GM18861 (cell line): ENCODE results near the gene FXYD3.
A peak's percentile ranks its signal among the peaks of the same experiment; 100 is the strongest.
"Not testable (repeated sequence)": the region's sequence is repeated elsewhere in the genome, so short reads cannot be mapped to it uniquely, and the experiment has no call there.

ENCODE experiments used
- ATAC-seq: cut with Tn5 transposase; IDR thresholded peaks from one replicate; pipeline ENCODE4 v1.9.1; 2021; ENCODE audit not compliant: unreplicated experiment

FXYD3 gene

DNA sequence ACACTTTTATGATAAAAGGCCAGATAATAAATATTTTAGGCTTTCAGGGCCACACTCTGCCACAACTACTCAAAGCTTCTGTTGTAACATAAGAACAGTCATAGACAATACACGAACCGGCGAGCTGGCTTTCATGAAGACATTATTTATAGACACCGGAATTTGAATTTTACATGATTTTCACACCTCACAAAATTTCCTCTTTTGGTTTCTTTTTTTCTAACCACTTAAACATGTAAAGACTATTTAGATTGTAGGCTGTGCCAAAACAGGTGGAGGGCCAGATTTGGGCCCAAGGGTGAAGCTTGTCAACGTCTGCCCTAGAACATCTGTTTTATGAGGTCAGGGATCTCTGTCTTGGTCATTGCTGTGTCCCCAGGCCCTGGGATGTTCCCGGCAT lies 29.7 kb upstream of the FXYD3 start:
- peak; percentile 56 for ATAC-seq

DNA sequence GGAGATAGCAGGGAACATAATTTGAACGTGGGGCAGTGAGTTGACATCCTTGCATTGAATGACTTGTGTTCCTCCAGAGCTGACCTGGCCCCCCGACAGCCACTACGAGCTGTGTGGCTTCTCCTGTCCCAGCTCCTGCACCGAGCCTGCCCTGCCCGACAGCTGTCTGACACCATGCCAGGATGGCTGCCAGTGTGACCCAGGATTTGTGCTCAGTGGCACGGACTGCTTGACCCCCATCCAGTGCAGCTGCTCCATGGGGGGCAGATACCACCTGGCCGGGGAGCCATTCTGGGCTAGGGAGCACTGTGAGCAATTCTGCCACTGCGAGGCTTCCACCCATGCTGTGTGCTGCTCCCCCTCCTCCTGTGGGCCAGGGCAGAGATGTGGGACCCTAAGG lies 29.2 kb upstream of the FXYD3 start:
- ATAC-seq = no peak

DNA sequence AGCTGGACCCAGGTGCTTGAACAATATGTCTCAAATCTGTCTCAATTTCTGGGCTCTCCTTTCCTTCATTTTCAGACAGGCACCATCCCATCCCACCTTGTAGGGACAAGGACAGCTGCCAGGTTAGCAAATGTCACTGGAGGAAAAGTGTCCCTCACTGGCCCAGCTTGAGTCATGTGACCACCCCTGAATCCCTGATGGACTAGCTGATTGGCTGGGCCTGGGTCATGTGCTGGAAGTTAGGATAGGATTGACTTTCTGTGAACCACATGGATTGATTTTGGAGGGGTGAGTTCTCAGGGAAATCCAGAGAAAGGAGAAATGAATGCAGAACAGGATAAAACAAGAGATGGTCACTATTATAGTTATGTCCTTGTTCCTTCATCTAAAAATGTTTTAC lies 28.2 kb upstream of the FXYD3 start:
- ATAC-seq = no peak

DNA sequence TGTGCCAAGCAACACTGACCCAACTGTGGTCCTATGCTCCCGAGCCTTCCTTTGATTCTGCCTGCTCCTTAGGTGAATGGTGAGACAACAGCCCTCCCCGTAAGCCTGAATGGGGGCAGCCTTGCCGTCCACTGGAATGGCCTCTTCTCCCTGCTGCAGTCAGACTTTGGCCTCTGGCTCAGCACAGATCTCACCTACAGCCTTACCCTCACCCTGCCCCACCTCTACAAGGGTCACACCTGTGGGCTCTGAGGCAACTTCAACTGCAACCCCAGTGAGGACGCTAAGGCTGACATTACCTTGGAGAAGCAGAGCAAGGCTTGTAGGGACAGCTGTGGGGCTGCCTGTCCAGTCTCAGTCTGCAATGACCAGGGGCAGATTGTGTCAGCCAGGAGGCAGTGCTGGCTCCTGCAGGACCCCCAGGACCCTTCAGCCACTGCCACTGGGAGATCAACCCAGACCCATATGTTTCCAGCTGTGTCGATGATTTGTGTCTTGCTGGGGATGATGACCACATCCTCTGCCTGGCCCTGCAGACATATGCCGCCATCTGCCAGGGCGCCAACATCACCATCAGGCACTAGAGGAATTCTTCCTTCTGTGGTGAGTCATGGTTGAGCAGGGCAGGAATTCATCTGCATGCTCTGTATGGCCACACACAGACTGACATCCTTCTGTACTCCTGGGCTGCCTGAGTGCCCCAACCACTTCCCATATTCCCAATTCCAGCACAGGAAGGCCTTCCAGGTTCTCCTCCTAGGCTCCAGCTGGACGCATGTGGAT lies 27.3 kb upstream of the FXYD3 start:
- no peak for ATAC-seq

DNA sequence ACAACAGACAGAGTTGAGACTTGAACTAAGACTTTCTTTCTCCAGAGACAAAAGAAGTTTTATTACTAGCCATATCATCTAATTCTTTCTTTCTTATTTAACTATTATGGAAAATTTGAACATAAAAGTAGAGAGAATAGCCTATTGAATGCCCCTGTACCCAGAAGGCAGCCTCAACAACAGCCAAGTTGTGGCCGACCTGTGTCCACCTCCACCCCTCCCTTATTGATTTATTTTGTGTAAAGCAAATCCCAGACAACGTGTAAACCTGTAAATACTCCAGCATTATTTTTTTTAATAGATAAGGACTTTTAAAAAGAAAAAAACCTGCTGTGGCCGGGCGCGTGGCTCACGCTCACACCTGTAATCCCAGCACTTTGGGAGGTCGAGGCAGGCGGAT lies 26.1 kb upstream of the FXYD3 start:
- no peak for ATAC-seq

DNA sequence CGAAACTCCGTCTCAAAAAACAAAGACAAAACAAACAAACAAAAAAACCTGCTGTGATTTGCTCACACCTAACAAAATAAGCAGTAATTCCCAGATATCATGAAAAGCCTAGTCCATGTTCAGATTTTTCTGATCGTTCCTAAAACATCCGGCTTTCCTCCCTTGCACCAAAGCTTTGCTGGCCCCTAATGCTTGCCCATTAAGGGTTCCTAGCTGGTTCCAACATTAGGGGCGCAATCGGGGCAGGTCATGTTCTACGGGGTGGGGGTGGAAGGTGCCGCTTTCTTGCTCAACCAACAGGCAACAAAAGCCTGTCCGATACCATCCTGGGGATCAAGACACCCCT lies 25.5 kb upstream of the FXYD3 start:
- ATAC-seq = no peak

DNA sequence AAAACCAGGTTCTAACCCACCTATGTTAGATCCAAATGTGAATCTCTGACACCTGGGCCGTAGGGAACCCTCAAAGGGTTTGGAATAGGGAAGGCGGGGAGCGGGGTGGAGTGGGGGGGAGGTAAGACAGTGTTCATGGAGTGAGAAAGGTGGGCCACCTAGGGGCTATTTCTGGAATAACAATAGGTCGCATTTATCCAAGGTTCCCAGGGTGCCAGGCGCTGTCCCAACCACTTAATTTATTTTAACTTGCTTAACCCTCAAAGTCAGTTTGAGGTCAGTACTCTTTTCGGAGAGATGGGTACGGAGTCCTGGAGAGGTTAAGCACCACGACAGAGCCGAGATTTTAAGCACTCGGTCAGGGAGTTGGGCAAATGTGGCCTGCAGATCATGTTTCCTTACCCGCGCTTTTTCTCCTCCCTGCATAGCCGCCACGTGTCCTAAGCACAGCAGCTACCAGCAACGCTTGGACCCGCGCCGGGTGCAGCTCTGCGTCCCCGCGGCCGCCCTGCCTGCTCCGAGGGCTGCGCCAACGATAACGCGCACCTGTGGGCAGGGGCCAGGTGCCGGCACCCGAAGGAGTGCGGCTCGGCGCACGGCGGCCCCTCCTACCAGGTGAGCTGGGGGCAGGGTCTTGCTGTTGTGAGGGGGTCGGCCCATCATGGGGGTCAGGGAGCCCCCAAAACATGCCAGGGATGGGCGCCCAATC lies 25.0 kb upstream of the FXYD3 start:
- ATAC-seq = no peak

DNA sequence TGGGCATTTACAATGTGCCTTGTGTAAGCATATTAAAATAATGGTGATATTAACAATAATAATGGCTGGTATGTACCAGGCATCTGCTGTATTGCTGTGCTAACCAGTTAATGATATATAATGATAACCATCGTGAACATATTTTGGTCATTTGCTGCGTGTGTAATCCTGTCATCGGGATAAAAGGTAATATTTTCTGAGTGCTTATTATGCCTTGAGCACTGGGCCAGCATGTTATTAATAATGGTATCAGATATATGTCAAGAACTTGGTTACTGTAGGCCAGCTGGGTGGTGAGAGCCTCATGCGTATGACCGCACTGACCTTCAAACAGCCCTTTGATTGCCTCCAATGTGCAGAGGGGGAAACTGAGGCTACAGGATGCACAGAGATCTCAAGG lies 22.2 kb upstream of the FXYD3 start:
- no peak for ATAC-seq

DNA sequence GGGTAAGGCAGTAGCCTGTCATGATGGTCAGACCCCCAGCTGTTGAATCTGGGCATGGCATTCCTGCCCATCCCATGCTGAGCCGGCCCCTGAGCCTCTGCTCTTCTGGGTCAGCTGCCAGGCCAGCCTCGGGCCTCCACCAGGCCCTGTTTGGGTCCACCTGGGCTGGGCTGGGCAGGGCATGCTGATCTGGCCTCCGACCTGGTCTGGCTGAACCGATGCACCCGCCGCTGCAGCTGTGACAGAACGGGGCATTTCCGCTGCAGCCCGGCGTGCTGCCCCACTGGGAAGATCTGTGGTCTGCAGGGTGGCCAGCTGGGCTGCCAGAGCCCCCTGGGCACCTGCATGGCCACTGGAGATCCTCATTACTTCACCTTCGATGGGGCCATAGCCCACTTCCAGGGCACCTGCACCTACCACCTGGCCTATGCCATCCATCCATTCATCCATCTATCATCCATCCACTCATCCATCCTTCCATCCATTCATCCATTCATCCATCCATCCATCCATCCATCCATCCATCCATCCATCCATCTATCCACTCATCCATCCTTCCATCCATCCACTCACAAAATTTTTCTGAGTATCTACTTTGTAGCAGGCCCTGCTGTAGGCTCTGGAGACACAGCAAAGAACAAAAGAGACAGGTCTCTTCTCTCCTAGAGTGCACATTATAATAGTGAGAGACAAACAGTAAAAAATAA lies 21.5 kb upstream of the FXYD3 start:
- ATAC-seq = no peak

DNA sequence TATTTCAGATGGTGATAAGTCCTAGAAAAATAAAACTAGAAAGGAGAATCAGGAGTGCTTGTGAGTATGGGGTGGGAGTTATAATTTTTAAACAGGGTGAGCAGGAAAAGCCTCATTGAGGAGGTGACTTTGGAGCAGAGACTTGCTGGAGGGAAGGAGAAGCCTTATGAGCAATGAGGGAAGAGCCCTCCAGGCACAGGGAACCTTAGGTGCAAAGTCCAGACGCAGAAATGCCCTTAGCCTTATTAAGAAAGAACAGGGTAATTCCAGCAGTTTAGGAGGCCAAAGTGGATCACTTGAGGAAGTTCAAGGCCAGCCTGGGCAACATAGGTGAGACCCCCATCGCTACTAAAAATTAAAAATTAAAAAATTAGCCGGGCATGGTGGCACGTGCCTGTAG lies 21.0 kb upstream of the FXYD3 start:
- no peak for ATAC-seq

DNA sequence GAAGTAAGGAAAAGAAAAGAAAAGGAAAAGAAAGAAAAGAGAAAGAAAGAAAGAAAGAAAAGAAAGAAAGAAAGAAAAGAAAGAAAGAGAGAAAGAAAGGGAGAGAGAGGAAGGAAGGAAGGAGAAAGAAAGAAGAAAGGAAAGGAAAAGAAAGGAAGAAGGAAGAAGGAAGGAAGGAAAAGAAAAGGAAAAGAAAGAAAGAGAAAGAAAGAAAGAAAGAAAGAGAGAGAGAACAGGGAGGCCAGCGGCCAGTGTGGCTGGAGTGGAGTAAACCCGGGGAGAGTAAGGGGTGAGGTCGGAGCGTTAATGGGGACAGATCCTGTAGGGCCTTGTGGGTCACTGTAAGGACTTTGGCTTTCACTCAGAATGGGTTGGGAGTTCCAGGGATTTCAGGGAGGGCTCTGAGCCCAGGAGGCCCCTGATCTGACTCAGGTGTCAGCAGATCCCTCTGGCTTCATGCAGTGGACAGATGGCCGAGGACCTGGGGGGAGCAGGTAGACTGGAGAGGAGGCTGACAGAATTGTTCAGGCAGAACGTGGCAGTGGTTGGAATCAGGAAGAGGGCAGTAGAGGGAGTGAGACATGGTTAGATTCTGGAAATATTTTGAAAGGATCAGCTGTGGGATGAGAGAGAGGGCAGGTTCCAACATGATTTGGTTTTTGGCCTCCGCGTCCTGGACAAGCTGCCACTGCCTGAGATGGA lies 19.8 kb upstream of the FXYD3 start:
- ATAC-seq = no peak

DNA sequence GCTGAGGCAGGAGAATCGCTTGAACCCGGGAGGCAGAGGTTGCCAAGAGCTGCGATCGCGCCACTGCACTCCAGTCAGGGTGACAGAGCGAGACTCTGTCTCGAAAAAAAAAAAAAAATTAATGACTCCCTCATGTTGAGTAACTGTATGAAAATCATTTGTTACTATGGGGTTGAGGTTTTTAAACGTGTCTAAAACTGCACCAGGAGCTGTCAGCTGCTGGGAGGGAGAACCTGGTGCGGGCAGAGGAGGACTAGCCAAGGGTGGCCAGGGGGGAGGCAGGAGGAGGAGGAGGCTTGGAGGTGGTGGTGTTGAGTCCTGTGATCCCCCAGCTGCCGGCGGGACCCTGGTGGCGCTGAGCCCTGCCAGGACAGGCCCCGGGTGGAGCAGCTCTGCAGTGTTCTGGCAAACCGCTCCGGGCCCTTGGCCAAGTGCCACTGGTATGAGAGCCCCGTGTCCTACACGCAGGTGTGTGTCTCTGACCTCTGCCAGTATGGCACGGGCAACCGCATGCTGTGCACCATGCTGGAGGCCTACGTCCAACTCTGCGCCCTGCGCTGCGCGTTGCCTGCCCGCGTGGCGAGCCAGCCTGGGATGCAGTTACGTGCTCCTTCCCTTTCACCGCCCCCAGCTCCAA lies 17.1 kb upstream of the FXYD3 start:
- ATAC-seq = no peak

DNA sequence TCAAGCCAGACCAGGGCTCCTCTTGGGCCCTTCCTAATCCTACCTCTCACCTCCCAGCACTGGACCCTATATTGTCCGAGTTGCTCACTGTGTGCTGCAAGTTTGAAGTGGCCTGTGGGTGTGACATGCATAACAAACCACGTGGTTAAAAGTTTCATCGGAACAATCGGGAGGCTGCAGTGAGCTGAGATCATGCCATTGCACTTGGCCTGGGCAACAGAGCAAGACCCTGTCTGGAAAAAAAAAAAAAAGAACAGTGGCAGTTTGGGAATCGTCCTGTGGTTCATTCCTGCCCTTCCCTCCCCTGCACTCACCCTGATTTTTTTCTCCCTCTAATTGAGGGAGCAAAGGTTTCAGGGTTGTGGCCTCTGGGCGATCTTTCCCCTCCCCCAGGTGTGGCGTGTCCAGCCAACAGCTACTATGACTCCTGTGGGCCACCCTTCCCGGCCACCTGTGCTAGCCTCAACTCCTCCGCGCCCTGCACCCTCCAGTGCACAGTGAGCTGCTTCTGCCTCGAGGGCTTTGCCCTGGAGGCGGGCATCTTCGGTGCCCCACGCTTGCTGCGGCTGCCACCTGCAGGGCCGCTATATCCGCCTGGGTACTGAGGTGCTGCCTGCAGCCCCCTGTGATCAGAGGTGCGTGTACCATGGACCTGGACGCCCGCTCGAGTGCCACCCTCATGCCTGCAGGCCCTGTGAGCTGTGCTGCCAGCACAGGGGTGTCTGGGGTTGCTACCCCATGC lies 16.3 kb upstream of the FXYD3 start:
- ATAC-seq = no peak

DNA sequence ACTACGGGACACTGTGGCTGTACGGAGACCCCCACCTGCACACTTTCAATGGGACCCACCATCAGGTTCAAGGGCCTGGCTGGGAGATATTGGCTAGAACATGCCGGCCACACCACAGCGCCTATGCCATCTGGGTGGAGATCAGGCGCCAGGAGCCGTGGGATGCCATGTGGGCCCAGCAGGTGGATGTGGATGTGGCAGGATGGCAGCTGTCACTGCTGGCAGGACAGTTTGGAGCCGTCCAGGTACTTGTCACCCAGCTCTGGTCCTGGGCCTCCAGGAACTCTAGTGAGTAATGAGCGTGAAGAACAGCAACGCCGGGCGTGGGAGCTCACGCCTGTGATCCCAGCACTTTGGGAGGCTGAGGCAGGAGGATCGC lies 15.7 kb upstream of the FXYD3 start:
- no peak for ATAC-seq

DNA sequence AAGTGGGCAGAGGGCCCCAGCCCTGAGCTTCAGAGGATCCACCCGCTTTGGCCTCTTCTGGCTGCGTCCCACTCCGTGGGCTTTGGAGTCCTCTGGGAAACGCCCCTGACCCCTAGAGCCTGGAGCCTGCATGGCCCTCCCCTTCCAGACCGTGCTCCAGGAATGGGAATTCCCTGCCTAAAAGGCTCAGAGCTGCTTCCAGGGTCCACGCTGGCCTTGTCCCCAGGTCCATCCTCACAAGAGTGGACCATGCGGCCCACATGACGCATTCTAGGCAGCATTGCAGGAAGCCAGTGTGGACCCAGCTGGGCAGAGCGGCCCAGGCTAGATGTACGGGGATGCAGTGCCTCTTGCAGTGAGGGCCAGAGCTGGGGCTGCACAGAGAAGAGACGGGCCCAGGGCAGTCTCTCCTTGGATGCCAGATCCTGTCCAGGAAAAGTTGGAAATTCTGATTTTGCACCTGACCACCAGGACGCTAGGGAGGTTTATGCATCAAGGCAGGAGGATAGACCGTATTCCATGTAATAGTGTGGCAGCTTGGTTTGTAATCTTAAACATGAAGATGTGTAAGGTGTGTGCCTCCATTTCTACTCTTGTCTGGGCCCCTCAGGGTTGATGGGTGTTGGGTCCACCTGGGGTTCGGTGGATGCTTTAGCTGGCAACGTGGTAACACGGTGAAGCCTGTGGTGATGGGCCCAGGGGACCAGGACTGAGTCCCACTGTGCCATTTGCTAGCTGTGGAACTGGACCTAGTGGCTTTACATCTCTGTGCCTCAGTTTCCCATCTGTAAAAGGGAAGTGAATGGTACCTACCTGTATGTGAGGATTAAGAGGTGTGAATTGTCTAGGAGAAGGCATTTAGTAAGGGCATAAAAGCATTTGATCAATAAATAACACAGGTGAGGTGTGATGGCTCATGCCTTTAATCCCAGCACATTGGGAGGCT lies 14.8 kb upstream of the FXYD3 start:
- no peak for ATAC-seq

DNA sequence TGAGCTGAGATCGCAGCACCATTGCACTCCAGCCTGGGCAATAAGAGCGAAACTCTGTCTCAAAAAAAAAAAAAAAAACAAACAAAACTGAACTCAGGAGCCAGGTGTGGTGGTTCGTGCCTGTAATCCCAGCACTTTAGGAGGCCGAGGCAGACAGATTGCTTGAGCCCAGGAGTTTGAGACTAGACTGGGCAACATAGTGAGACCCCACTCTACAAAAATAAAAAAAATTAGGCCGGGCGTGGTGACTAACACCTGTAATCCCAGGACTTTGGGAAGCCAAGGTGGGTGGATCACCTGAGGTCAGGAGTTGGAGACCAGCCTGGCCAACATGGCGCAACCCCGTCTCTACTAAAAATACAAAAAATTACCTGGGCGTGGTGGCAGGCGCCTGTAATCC lies 13.7 kb upstream of the FXYD3 start:
- not testable (repeated sequence) for ATAC-seq

DNA sequence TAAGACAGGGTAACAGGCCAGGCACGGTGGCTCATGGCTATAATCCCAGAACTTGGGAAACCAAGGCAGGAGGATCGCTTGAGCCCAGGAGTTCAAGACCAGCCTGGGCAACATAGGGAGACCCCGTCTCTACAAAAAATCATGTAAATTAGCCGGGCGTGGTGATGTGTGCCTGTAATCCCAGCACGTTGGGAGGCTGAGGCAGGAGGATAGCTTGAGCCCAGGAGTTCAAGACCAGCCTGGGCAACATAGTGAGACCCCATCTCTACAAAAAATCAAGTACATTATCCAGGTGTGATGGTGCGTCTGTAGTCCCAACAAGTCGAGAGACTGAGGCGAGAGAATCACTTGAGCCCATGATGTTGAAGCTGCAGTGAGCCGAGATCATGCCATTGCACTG lies 12.0 kb upstream of the FXYD3 start:
- ATAC-seq = not testable (repeated sequence)

DNA sequence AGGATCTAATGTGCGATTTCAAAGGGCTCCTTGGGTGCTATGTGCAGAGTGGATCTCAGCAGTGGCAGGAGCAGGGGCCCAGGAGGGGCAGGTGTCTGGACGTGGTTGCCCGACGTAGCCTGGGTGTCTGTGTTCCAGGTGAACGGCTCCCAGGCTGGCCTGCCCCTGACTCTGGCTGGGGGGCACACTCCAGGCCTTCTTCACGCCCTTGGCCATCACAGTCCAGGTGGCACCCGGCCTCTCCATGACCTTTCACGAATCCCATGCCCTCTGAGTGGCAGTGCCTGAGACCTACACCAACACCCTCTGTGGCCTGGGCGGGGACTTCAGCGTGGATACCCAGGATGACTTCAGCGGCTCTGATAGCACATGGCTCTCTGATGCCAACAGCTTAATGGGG lies 11.3 kb upstream of the FXYD3 start:
- ATAC-seq = no peak

DNA sequence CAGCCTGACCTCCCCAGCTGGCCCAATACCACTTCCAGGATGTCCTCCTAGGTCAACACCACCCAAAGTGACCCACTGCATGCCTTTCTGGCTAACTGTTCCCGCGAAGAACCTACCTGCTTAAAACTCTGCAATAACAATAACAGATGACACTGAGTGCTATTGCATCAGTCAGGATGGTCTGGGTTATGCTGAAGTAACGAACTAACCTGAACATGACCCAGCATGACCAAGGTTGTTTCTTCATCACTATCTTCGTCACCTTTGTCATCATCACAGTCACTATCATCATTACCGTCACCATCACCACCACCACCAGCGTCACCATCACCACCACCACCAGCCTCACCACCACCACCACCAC lies 10.6 kb upstream of the FXYD3 start:
- no peak for ATAC-seq
